Mammary epithelial cell (primary cell): ENCODE measurements around the gene CALCOCO1.

ENCODE experiments used
- CTCF ChIP-seq, 2 donors: IDR thresholded peaks in 1 of 2; conservative IDR thresholded peaks in 1 of 2; 2 replicates each; pipeline ENCODE4 v1.5.1; 2011 to 2012; ENCODE audit warnings: inconsistent platforms in 2 of 2, low read length in 2 of 2, mild to moderate bottlenecking in 2 of 2, control low read depth in 1 of 2, low read depth in 1 of 2; ENCODE audit not compliant: insufficient read depth in 1 of 2; ENCODE audit errors: extremely low read depth in 1 of 2
- EZH2 ChIP-seq: IDR thresholded peaks from 2 replicates; pipeline ENCODE4 v1.6.1; 2012; ENCODE audit warnings: low read length, inconsistent platforms, borderline replicate concordance

- TF ChIP-seq CTCF (conservative IDR thresholded peaks at IDR 0.05 in 1 of 2, IDR thresholded peaks at IDR 0.05 in 1 of 2; ENCODE audit: extremely low read depth in 1 of 2, insufficient read depth in 1 of 2, low read depth in 1 of 2, low read length in 2 of 2) (no peak), EZH2 (no peak)
Measured at GRCh38 chr12:53751336-53752191, 24.3 kb upstream of the CALCOCO1 start, which contains the start of gene CISTR.
